Tibial nerve (tissue), 4 donors: ENCODE measurements around the gene VOPP1.
"Not testable (repeated sequence)": the region's sequence is repeated elsewhere in the genome, so short reads cannot be mapped to it uniquely, and the experiment has no call there.

Source experiments
- EP300 ChIP-seq, 2 donors: sonication (generic); formaldehyde crosslinking; IDR thresholded peaks; one replicate each; pipeline ENCODE4 v1.6.1; 2017; ENCODE audit warnings: antibody characterized with exemption in 2 of 2, mild to moderate bottlenecking in 1 of 2
- POLR2A ChIP-seq, 2 donors: fragments of 450-650 bp; IDR thresholded peaks; one replicate each; pipeline ENCODE4 v1.6.1; 2017; ENCODE audit warnings: antibody characterized with exemption in 2 of 2, mild to moderate bottlenecking in 2 of 2, moderate library complexity in 2 of 2
- TF ChIP-seq, protein P1 (sequence below), 5 experiments: fragments of 200-600 bp in 3 of 5; fragments of 450-650 bp in 2 of 5; sonication (generic) in 3 of 5; IDR thresholded peaks; one replicate each; pipeline ENCODE4 v1.5.1; 2016 to 2019; ENCODE audit warnings: antibody characterized with exemption in 5 of 5, mild to moderate bottlenecking in 3 of 5, moderate library complexity in 2 of 5

DNA sequence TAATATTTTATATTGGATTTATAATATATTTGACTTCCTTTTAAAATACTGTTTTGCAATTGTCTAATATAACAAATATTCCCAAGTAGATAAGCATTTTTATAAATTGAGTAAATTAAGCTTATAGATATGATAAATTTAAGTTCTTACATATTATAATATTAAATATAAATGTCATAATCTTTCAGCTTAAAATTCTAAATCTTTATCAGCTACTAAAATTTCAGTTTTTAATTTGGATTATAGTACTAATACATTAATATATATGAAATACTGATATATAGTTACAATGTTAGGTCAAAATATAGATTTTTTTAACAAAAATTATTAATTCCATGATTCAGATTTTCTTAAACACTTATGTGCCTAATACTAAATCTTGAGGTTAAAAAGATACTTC is 33.4 kb upstream of the VOPP1 start:
- not testable (repeated sequence) for TF ChIP-seq EP300, POLR2A (IDR thresholded peaks at IDR 0.05)
- TF ChIP-seq, protein P1, sequence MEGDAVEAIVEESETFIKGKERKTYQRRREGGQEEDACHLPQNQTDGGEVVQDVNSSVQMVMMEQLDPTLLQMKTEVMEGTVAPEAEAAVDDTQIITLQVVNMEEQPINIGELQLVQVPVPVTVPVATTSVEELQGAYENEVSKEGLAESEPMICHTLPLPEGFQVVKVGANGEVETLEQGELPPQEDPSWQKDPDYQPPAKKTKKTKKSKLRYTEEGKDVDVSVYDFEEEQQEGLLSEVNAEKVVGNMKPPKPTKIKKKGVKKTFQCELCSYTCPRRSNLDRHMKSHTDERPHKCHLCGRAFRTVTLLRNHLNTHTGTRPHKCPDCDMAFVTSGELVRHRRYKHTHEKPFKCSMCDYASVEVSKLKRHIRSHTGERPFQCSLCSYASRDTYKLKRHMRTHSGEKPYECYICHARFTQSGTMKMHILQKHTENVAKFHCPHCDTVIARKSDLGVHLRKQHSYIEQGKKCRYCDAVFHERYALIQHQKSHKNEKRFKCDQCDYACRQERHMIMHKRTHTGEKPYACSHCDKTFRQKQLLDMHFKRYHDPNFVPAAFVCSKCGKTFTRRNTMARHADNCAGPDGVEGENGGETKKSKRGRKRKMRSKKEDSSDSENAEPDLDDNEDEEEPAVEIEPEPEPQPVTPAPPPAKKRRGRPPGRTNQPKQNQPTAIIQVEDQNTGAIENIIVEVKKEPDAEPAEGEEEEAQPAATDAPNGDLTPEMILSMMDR (IDR thresholded peaks at IDR 0.05), result not testable (repeated sequence)
